H1 (cell line): Measurements from ENCODE around the gene SMAD7. TPM values are rescaled to one million over a fixed set of nuclear protein-coding genes. Genes with fewer than 3 reads are reported as not detected.

Experiments used
- CTCF ChIA-PET: fragments of 300-600 bp; sonication (Branson Sonifier 250); formaldehyde crosslinking; loops from one replicate; lab custom pipeline; 2021; ENCODE audit not compliant: partially characterized antibody; lab: Charles Lee
- POLR2A ChIA-PET: fragments of 300-600 bp; sonication (Branson Sonifier 250); formaldehyde crosslinking; loops from one replicate; lab custom pipeline; 2021; ENCODE audit warnings: inconsistent platforms; ENCODE audit not compliant: partially characterized antibody; lab: Charles Lee
- DNase-seq, 2 experiments: peaks; one replicate each; pipeline versions ENCODE4 v3.0.0 to v3.0.0-alpha.2; 2010 to 2022; ENCODE audit warnings: low spot score in 2 of 2, low read depth in 1 of 2, mixed read lengths in 1 of 2
- FAIRE-seq: peaks from 2 replicates; lab custom pipeline; 2011; peaks lifted over from hg19 to GRCh38; lab: Jason Lieb, UNC
- H2AFZ ChIP-seq: 2 replicates; pipeline ENCODE4 v1.8.1; 2012; ENCODE audit warnings: low read length, inconsistent platforms
- H2AK5ac ChIP-seq: 2 replicates; pipeline ENCODE4 v1.6.1; 2013; ENCODE audit warnings: low read depth, low read length
- H2BK120ac ChIP-seq: replicated peaks from 2 replicates; pipeline ENCODE3; 2013; ENCODE audit warnings: low read depth, low read length, inconsistent platforms
- H2BK12ac ChIP-seq: 2 replicates; pipeline ENCODE4 v1.6.1; 2013; ENCODE audit warnings: low read depth, low read length
- H2BK15ac ChIP-seq: 2 replicates; pipeline ENCODE4 v1.6.1; 2013; ENCODE audit warnings: low read length
- H2BK20ac ChIP-seq: 2 replicates; pipeline ENCODE4 v1.6.1; 2013; ENCODE audit warnings: low read length
- H2BK5ac ChIP-seq: 2 replicates; pipeline ENCODE4 v1.6.1; 2013; ENCODE audit warnings: low read depth, low read length
- H3K14ac ChIP-seq: 2 replicates; pipeline ENCODE4 v1.6.1; 2013; ENCODE audit warnings: inconsistent platforms; ENCODE audit not compliant: insufficient read length
- H3K18ac ChIP-seq: 2 replicates; pipeline ENCODE4 v1.6.1; 2013; ENCODE audit warnings: low read length; ENCODE audit errors: extremely low read depth
- H3K23ac ChIP-seq: 2 replicates; pipeline ENCODE4 v1.6.1; 2013; ENCODE audit warnings: inconsistent platforms; ENCODE audit not compliant: insufficient read length
- H3K23me2 ChIP-seq: 2 replicates; pipeline ENCODE4 v1.6.1; 2013; ENCODE audit warnings: low read depth, low read length
- H3K27ac ChIP-seq: 2 replicates; pipeline ENCODE4 v1.6.1; 2011; ENCODE audit warnings: low read depth, low read length, inconsistent platforms
- H3K27me3 ChIP-seq, 4 experiments: replicated peaks in 1 of 4; 1 replicate in 1 of 4; 2 replicates in 3 of 4; pipeline versions ENCODE4 v1.6.1 to v1.8.1; 2011 to 2013; ENCODE audit warnings: low read length in 3 of 4, mild to moderate bottlenecking in 3 of 4, inconsistent platforms in 2 of 4, mixed read lengths in 2 of 4, moderate library complexity in 1 of 4; ENCODE audit not compliant: control insufficient read depth in 3 of 4, insufficient read depth in 3 of 4; ENCODE audit errors: extremely low read depth in 1 of 4
- H3K36me3 ChIP-seq, 4 experiments: 2 replicates each; pipeline versions ENCODE4 v1.6.1 to v1.8.1; 2011 to 2013; ENCODE audit warnings: mild to moderate bottlenecking in 4 of 4, low read length in 3 of 4, moderate library complexity in 2 of 4, control low read depth in 1 of 4, inconsistent platforms in 1 of 4; ENCODE audit not compliant: insufficient read depth in 4 of 4, control insufficient read depth in 2 of 4
- H3K4ac ChIP-seq: replicated peaks from 2 replicates; pipeline ENCODE3; 2013; ENCODE audit warnings: low read length, low read depth, mixed read lengths, inconsistent platforms; ENCODE audit not compliant: insufficient read length
- H3K4me1 ChIP-seq, 4 experiments: replicated peaks in 1 of 4; 1 replicate in 1 of 4; 2 replicates in 3 of 4; pipeline versions ENCODE4 v1.6.1 to v1.8.1; 2011 to 2013; ENCODE audit warnings: low read length in 3 of 4, inconsistent platforms in 2 of 4, mixed read lengths in 1 of 4; ENCODE audit not compliant: insufficient read depth in 4 of 4, control insufficient read depth in 3 of 4
- H3K4me2 ChIP-seq, 2 experiments: 2 replicates each; pipeline versions ENCODE4 v1.6.1 to v1.8.1; 2011 to 2013; ENCODE audit warnings: low read depth in 2 of 2, low read length in 2 of 2, control low read depth in 1 of 2, inconsistent platforms in 1 of 2, mild to moderate bottlenecking in 1 of 2; ENCODE audit not compliant: insufficient read depth in 1 of 2
- H3K4me3 ChIP-seq, 4 experiments: fragments of 200-600, 300-600 bp in 1 of 4; sonication (generic), shearing (Covaris generic), sonication (Bioruptor Twin) in 1 of 4; 2 replicates each; pipeline versions ENCODE4 v1.5.1 to v1.8.1; 2011 to 2016; ENCODE audit warnings: low read length in 4 of 4, low read depth in 3 of 4, control low read depth in 2 of 4, inconsistent platforms in 2 of 4, mild to moderate bottlenecking in 2 of 4, mixed read lengths in 1 of 4, moderate library complexity in 1 of 4; ENCODE audit not compliant: insufficient read depth in 2 of 4; ENCODE audit errors: extremely low read depth in 1 of 4
- H3K56ac ChIP-seq: replicated peaks from 2 replicates; pipeline ENCODE3; 2013; ENCODE audit warnings: low read depth, mild to moderate bottlenecking, mixed read lengths, low read length, inconsistent platforms; ENCODE audit not compliant: insufficient read length
- H3K79me1 ChIP-seq: 2 replicates; pipeline ENCODE4 v1.6.1; 2013; ENCODE audit warnings: low read depth, low read length, control low read depth
- H3K79me2 ChIP-seq, 2 experiments: 2 replicates each; pipeline versions ENCODE4 v1.6.1 to v1.8.1; 2012 to 2013; ENCODE audit warnings: low read length in 2 of 2, mild to moderate bottlenecking in 2 of 2, inconsistent platforms in 1 of 2; ENCODE audit not compliant: insufficient read depth in 2 of 2, control insufficient read depth in 1 of 2
- H3K9ac ChIP-seq, 4 experiments: replicated peaks in 1 of 4; 1 replicate in 1 of 4; 2 replicates in 3 of 4; pipeline versions ENCODE4 v1.6.1 to v1.8.1; 2011 to 2013; ENCODE audit warnings: low read depth in 3 of 4, low read length in 3 of 4, control low read depth in 2 of 4, mild to moderate bottlenecking in 2 of 4, moderate library complexity in 2 of 4, inconsistent platforms in 1 of 4; ENCODE audit errors: extremely low read depth in 1 of 4
- H3K9me3 ChIP-seq, 2 experiments: 2 replicates each; pipeline versions ENCODE4 v1.6.1 to v1.8.1; 2012 to 2013; ENCODE audit warnings: mild to moderate bottlenecking in 2 of 2, moderate library complexity in 2 of 2, control low read depth in 1 of 2, inconsistent platforms in 1 of 2, low read depth in 1 of 2, low read length in 1 of 2, mixed read lengths in 1 of 2; ENCODE audit not compliant: insufficient read depth in 2 of 2
- H4K20me1 ChIP-seq, 2 experiments: replicated peaks in 1 of 2; 2 replicates each; pipeline versions ENCODE3 to v1.8.1; 2011 to 2013; ENCODE audit warnings: inconsistent platforms in 2 of 2, low read length in 2 of 2, mild to moderate bottlenecking in 1 of 2; ENCODE audit not compliant: insufficient read depth in 2 of 2, control insufficient read depth in 1 of 2
- H4K5ac ChIP-seq: 2 replicates; pipeline ENCODE4 v1.6.1; 2013; ENCODE audit warnings: low read length, low read depth, mixed read lengths, inconsistent platforms; ENCODE audit not compliant: insufficient read length
- H4K8ac ChIP-seq: 2 replicates; pipeline ENCODE4 v1.8.0; 2013; ENCODE audit warnings: mild to moderate bottlenecking, moderate library complexity, low read length, inconsistent platforms; ENCODE audit not compliant: insufficient read depth; ENCODE audit errors: extremely low read depth
- H4K91ac ChIP-seq: replicated peaks from 2 replicates; pipeline ENCODE3; 2013; ENCODE audit warnings: low read length, mixed read lengths, inconsistent platforms; ENCODE audit not compliant: insufficient read length
- CHD2 ChIP-seq: IDR thresholded peaks from 2 replicates; pipeline ENCODE4 v1.6.1; 2012; ENCODE audit warnings: low read length, improper control_type of control experiment
- EGR1 ChIP-seq: IDR thresholded peaks from 2 replicates; pipeline ENCODE4 v1.6.1; 2011; ENCODE audit warnings: low read depth, low read length, borderline replicate concordance
- KDM1A ChIP-seq: fragments of 200-600, 300-600 bp; sonication (generic); IDR thresholded peaks from 2 replicates; pipeline ENCODE4 v1.7.1; 2016; ENCODE audit warnings: mild to moderate bottlenecking, low read length, borderline replicate concordance
- KDM5A ChIP-seq: fragments of 200-600 bp; IDR thresholded peaks from 2 replicates; pipeline ENCODE4 v1.7.1; 2012; ENCODE audit warnings: mild to moderate bottlenecking, low read length, inconsistent platforms, mixed read lengths
- POLR2AphosphoS5 ChIP-seq: IDR thresholded peaks from 2 replicates; pipeline ENCODE4 v1.6.1; 2011; ENCODE audit warnings: low read depth, low read length
- SRF ChIP-seq: IDR thresholded peaks from 2 replicates; pipeline ENCODE4 v1.6.1; 2011; ENCODE audit warnings: mild to moderate bottlenecking, low read depth, low read length, moderate library complexity
- TAF7 ChIP-seq: optimal IDR thresholded peaks from 2 replicates; pipeline ENCODE3; 2011; ENCODE audit warnings: low read depth, mild to moderate bottlenecking, inconsistent platforms, low read length, moderate library complexity, borderline replicate concordance
- WGBS, 2 experiments: shearing (Covaris generic) in 1 of 2; methylation state at CpG; one replicate each; pipeline versions ENCODE4 v1.1.6 to v1.1.7; 2013 to 2015; ENCODE audit warnings: low lambda C conversion rate in 2 of 2, mixed read lengths in 2 of 2, inconsistent platforms in 1 of 2, low coverage in 1 of 2, missing lambda C conversion rate in 1 of 2; ENCODE audit not compliant: insufficient replicate concordance in 2 of 2, insufficient coverage in 1 of 2, insufficient read length in 1 of 2; ENCODE audit errors: extremely low coverage in 1 of 2, missing lambda C conversion rate in 1 of 2; 5-methylcytosine and 5-hydroxymethylcytosine counted together
- polyA plus RNA-seq, 7 experiments: library from polyadenylated mRNA; depleted of rRNA in 3 of 7; stranded (reverse) in 5 of 7; unstranded in 2 of 7; fragments of >200 nt in 5 of 7; fragments of 200-250 nt in 2 of 7; gene quantifications; 1 replicate in 5 of 7; 2 replicates in 1 of 7; 4 replicates in 1 of 7; pipeline versions ENCODE4 v1.2.1 to v1.2.3, GENCODE V29; 2011 to 2013; ENCODE audit warnings: missing spikeins in 2 of 7, mixed read lengths in 2 of 7
- total RNA-seq: library from RNA; stranded (reverse); fragmentation: NEBNext Ultra II Directional; extraction: Animal tissue kit (Norgen Biotek cat#: 25700); gene quantifications from 2 replicates; pipeline ENCODE4 v1.2.1, GENCODE V29; 2021
- TF ChIP-seq, protein P1 (sequence below): IDR thresholded peaks from 2 replicates; pipeline ENCODE4 v1.6.1; 2012; ENCODE audit warnings: inconsistent platforms
- TF ChIP-seq, protein P2 (sequence below): IDR thresholded peaks from 2 replicates; pipeline ENCODE4 v1.6.1; 2012; ENCODE audit warnings: inconsistent platforms

The SMAD7 gene
- total and polyA plus RNA-seq, 2 of the 8 experiments (the other 6 are each of a cell fraction or from before 2014, with no cell fraction given), result 6.5 to 15.5 TPM

DNA sequence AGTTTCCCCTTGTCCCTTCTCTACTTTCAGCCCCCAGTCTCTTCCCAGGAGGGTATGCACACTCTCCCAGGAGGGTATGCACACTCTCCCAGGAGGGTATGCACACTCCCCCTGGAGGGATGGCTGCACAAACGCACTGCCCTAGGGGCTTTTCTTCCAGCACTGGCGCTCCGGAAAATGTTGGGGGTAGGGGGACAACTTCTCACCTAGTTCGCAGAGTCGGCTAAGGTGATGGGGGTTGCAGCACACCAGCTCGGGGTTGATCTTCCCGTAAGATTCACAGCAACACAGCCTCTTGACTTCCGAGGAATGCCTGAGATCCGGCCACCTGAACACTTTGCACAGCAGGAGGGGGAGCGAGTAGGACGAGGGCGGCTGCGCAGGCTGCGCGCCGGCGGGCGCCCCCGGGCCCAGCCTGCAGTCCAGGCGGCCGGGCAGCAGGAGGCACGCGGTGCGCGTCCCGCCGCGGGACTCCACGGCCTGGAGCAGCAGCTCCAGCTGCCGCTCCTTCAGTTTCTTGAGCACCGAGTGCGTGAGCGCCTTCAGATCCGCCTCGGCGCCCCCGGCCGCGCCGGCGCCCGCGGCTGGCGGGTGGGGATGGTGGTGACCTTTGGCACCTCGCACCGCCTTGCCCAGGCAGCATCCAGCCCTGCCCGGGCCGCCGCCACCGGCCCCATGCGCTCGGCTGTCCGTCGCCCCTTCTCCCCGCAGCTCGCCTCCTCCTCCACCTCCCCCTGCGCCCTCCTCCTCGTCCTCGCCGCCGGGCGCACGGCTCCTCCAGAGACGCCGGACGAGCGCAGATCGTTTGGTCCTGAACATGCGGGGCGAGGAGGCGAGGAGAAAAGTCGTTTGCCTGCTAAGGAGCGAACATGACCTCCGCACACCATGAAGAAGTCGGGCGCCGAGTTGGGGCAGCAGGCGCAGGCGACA is 894 bp downstream of the SMAD7 start:
- DNase-seq (peak in 1 of 2 experiments; percentile 79), FAIRE-seq (no peak)
- peak overlapping the region; percentile 80 to 83 for H3K4me2 ChIP-seq
- H3K4ac ChIP-seq, result peak overlapping the region; percentile 92
- H3K56ac ChIP-seq, result peak overlapping the region; percentile 83
- H4K20me1 ChIP-seq, result peaks cover 19 to 24% of the 10 kb centered on the region in 2 experiments
- no peak overlapping the region for H2AK5ac ChIP-seq
- peak overlapping the region; percentile 81 for H3K18ac ChIP-seq
- peaks cover 0 to 43% (median 23%) of the 10 kb centered on the region in 4 experiments; a peak in 5 of 7 replicates for H3K27me3 ChIP-seq
- peaks cover 21% of the 10 kb centered on the region; the same call in 1 of the 2 replicates for H3K23me2 ChIP-seq
- H2BK15ac ChIP-seq, result no peak overlapping the region
- H4K5ac ChIP-seq, result no peak overlapping the region
- peak overlapping the region; percentile 61 for H2BK120ac ChIP-seq
- H3K27ac ChIP-seq, result no peak overlapping the region
- H3K4me1 ChIP-seq, result peaks cover 2 to 14% (median 8%) of the 10 kb centered on the region in 4 experiments; a peak in 6 of 7 replicates
- peak overlapping the region; percentile 61; the same call in 1 of the 2 replicates for H2BK20ac ChIP-seq
- peak overlapping the region; percentile 88 for H4K8ac ChIP-seq
- peak overlapping the region; percentile 67 to 81 (median 71) for H3K4me3 ChIP-seq
- H2BK12ac ChIP-seq, result peak overlapping the region; percentile 87; the same call in 1 of the 2 replicates
- peak overlapping the region; percentile 97 for H4K91ac ChIP-seq
- peaks cover 38 to 51% of the 10 kb centered on the region in 2 experiments for H3K79me2 ChIP-seq
- peak overlapping the region in 3 of 4 experiments; percentile 8 to 50 (median 29); a peak in 5 of 7 replicates for H3K9ac ChIP-seq
- H3K36me3 ChIP-seq, result no peaks in the 10 kb centered on the region
- no peak overlapping the region for H3K14ac ChIP-seq
- CTCF ChIA-PET, result interaction anchor here (0.5 kb wide), 1 partner anchor 36 kb away, joined by 3 read pairs; no protein-coding TSS in a partner anchor
- POLR2A ChIA-PET, result interaction anchor here (0.6 to 1.3 kb wide), 4 partner anchors 9 to 88 kb away, joined by 3 to 5 read pairs (median 4); no protein-coding TSS in a partner anchor
- no peak overlapping the region for H2AFZ ChIP-seq
- peak overlapping the region; percentile 93; the same call in 1 of the 2 replicates for H2BK5ac ChIP-seq
- no peaks in the 10 kb centered on the region for H3K79me1 ChIP-seq
- no peaks in the 10 kb centered on the region for H3K9me3 ChIP-seq
- 2% methylated on average over 77 of the region's 79 CpGs; no CpG with 5 or more reads in 1 of the 2 experiments for WGBS, 2 experiments
- H3K23ac ChIP-seq, result no peak overlapping the region
- TF ChIP-seq CHD2 (no peak), POLR2AphosphoS5 (0 out of 2 replicates have a peak, but pooled peaks have one; percentile 15), KDM1A (no peak), TAF7 (no peak), EGR1 (no peak), KDM5A (no peak), SRF (no peak)
- TF ChIP-seq, protein P1, sequence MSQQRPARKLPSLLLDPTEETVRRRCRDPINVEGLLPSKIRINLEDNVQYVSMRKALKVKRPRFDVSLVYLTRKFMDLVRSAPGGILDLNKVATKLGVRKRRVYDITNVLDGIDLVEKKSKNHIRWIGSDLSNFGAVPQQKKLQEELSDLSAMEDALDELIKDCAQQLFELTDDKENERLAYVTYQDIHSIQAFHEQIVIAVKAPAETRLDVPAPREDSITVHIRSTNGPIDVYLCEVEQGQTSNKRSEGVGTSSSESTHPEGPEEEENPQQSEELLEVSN, result no peak
- TF ChIP-seq, protein P2, sequence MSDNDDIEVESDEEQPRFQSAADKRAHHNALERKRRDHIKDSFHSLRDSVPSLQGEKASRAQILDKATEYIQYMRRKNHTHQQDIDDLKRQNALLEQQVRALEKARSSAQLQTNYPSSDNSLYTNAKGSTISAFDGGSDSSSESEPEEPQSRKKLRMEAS, result no peak; the same call in 1 of the 2 replicates
